Large intestine (tissue), 3 donors: ENCODE data around the gene LRRC58. TPM values are rescaled to one million over a fixed set of nuclear protein-coding genes. Genes with fewer than 3 reads are reported as not detected.
"Not testable (repeated sequence)": the region's sequence is repeated elsewhere in the genome, so short reads cannot be mapped to it uniquely, and the experiment has no call there.

Source experiments
- DNase-seq, 2 donors: peaks; one replicate each; pipeline versions ENCODE4 v3.0.0 to v3.0.0-alpha.2; 2013
- H3K27ac ChIP-seq: one replicate; pipeline ENCODE4 v1.5.1; 2013; ENCODE audit warnings: low read length
- H3K27me3 ChIP-seq: 2 replicates; pipeline ENCODE4 v1.6.1; 2013; ENCODE audit warnings: low read length; ENCODE audit not compliant: control insufficient read depth, insufficient read depth
- H3K36me3 ChIP-seq: 2 replicates; pipeline ENCODE4 v1.6.1; 2013; ENCODE audit warnings: low read length; ENCODE audit not compliant: control insufficient read depth, insufficient read depth
- H3K4me1 ChIP-seq: one replicate; pipeline ENCODE4 v1.6.1; 2013; ENCODE audit warnings: low read length; ENCODE audit not compliant: control insufficient read depth, insufficient read depth
- H3K4me3 ChIP-seq: one replicate; pipeline ENCODE4 v1.5.1; 2013; ENCODE audit warnings: low read length
- H3K9me3 ChIP-seq: one replicate; pipeline ENCODE4 v1.6.1; 2013; ENCODE audit warnings: mild to moderate bottlenecking, low read depth, low read length, moderate library complexity; ENCODE audit not compliant: control insufficient read depth
- WGBS: methylation state at CpG from one replicate; pipeline ENCODE4 v1.1.5; 2013; ENCODE audit warnings: low lambda C conversion rate; ENCODE audit not compliant: insufficient coverage; 5-methylcytosine and 5-hydroxymethylcytosine counted together
- polyA plus RNA-seq: library from polyadenylated mRNA; unstranded; fragments of 120-200 nt; gene quantifications from one replicate; pipeline ENCODE4 v1.2.1, GENCODE V29; 2013

Gene LRRC58
- polyA plus RNA-seq, 1 donor: 23.0 TPM

DNA sequence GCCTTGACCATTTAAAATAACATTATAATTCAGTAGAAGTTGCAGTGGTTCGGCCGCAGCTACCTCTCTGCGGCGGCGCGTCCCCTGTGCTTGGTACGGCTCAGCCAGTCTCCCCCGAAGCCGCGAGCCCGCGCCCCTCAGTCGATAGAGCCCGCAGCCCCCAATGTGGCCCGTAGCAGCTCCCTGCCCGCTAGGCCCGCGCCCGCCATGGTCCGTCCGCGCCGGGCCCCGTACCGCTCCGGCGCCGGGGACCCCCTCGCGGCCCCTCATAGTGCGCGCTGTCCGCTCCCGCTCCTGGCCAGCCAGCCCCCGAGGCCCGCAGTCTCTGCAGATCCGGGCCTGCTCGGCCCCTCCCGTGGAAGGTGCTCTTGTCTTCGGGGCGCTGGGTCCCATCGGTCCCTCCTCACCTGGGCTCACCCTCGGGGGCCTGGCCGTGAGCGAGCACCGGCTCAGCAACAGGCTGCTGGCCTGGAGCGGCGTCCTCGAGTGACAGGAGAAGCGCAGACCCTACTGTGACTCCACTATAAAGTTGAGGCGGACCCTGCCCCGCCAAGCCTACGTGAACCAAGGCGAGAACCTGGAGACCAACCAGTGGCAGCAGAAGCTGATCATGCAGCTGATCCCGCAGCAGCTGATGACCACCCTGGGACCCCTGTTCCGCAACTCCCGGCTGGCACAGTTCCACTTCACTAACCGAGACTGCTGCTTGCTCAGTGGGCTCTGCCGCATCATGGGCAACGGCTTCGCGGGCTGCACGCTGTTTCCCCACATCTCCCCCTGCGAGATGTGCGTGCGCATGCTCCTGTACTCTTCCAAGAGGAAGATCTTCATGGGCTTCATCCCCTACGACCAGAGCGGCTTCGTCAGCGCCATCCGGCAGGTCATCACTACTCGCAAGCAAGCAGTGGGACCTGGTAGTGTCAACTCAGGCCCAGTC is 42.4 kb downstream of the LRRC58 start:
- Histone ChIP-seq H3K9me3 (peaks cover 9% of the 10 kb centered on the region), H3K27ac (no peak overlapping the region), H3K4me1 (no peaks in the 10 kb centered on the region), H3K36me3 (no peaks in the 10 kb centered on the region), H3K4me3 (no peak overlapping the region), H3K27me3 (peaks cover 7% of the 10 kb centered on the region)
- WGBS: no CpG with 5 or more reads among the region's 72 CpGs
- DNase-seq: no peak

DNA sequence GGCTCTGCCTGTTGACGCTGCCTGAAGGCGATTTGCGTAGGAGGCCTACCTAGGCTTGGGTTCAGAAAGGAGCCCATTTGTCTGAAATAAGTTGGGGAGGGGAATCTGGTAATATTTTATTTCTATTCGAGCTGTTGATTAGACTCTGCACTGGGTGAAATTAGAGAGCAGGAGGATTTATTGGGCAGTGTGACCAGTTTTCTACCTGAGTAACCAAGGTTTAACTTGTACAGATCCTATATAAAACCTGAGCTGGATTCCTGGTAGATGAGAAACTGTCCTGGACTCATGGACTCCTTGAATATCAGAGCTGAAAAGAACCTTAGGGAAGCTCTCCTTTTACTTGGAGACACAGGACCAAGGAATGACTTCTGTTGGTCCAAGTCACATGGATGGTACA is 44.5 kb downstream of the LRRC58 start:
- no peak for DNase-seq
- Histone ChIP-seq H3K27ac (no peak overlapping the region), H3K36me3 (no peaks in the 10 kb centered on the region), H3K27me3 (peaks cover 7% of the 10 kb centered on the region), H3K9me3 (peaks cover 7% of the 10 kb centered on the region), H3K4me3 (no peak overlapping the region), H3K4me1 (no peaks in the 10 kb centered on the region)
- no CpG with 5 or more reads among the region's 4 CpGs for WGBS

DNA sequence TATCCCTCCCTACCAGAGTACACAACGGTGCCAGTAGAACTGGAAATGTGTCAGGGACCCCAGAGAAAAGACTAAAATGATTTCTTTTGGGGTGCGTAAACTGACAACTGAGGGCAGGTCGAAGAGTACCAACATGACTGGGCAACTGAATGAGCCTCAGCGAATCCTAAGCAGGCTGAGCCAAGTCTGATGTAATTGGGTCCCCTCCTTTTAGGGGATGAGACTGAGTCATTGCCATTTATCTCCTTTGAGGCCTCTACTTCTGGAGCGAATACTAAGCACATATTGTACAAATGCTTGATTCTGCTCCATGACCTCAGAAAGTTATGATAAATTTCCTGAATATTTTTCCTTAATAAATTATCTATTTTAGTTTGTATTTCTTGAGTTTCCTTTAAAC is 46.8 kb downstream of the LRRC58 start:
- WGBS: no CpG with 5 or more reads among the region's 5 CpGs
- Histone ChIP-seq H3K4me1 (no peaks in the 10 kb centered on the region), H3K9me3 (peaks cover 7% of the 10 kb centered on the region), H3K36me3 (no peaks in the 10 kb centered on the region), H3K27ac (no peak overlapping the region), H3K27me3 (peaks cover 7% of the 10 kb centered on the region), H3K4me3 (no peak overlapping the region)
- no peak for DNase-seq

GRCh38 chr3:120300971-120301370 is 48.2 kb downstream of the LRRC58 start:
- Histone ChIP-seq H3K27ac (no peak overlapping the region), H3K27me3 (peaks cover 4% of the 10 kb centered on the region), H3K4me1 (no peaks in the 10 kb centered on the region), H3K4me3 (no peak overlapping the region), H3K9me3 (no peaks in the 10 kb centered on the region), H3K36me3 (no peaks in the 10 kb centered on the region)
- 90% methylated on average over 2 of the region's 3 CpGs for WGBS
- DNase-seq: no peak

DNA sequence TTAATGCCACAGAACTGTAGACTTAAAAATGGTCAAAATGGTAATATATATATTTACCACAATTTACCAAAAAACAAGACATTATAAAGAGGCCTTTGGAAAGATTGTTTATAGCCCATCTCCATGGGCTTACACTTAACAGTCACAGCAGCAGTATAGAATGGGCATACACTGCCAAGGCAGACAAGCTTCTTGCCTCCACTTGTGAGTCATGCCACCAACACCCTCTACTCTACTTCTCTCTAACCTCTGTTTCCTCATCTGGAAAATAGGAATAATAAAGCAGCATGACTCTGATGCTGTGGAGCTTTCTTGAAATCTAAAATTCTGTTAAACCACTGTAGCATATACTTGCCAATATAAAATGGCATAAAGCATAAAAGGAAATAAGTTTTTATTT is 49.8 kb downstream of the LRRC58 start:
- DNase-seq: no peak
- Histone ChIP-seq H3K4me3 (no peak overlapping the region), H3K9me3 (no peaks in the 10 kb centered on the region), H3K4me1 (no peaks in the 10 kb centered on the region), H3K36me3 (no peaks in the 10 kb centered on the region), H3K27ac (no peak overlapping the region), H3K27me3 (peaks cover 4% of the 10 kb centered on the region)

- no peak for DNase-seq
- Histone ChIP-seq H3K36me3 (no peaks in the 10 kb centered on the region), H3K4me1 (no peaks in the 10 kb centered on the region), H3K27me3 (peaks cover 4% of the 10 kb centered on the region), H3K4me3 (no peak overlapping the region), H3K27ac (no peak overlapping the region), H3K9me3 (no peaks in the 10 kb centered on the region)
These were observed 50.2 kb downstream of the LRRC58 start for GRCh38 chr3:120298996-120299395.

DNA sequence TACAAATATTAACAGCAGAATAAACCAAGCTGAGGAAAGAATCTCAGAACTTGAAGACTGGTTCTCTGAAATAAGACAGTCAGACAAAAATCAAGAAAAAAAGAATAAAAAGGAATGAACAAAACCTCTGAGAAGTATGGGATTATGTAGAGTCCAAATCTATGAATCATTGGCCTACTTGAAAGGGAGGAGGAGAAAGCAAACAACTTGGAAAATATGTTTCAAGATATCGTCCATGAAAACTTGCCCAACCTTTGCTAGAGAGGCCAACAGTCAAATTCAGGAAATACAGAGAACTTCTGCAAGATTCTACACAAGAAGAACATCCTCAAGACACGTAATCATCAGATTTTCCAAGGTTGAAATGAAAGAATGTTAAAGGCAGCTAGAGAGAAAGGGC is 57.6 kb downstream of the LRRC58 start:
- not testable (repeated sequence) for H3K27ac ChIP-seq, H3K9me3 ChIP-seq
- WGBS: no CpG with 5 or more reads among the region's 2 CpGs

DNA sequence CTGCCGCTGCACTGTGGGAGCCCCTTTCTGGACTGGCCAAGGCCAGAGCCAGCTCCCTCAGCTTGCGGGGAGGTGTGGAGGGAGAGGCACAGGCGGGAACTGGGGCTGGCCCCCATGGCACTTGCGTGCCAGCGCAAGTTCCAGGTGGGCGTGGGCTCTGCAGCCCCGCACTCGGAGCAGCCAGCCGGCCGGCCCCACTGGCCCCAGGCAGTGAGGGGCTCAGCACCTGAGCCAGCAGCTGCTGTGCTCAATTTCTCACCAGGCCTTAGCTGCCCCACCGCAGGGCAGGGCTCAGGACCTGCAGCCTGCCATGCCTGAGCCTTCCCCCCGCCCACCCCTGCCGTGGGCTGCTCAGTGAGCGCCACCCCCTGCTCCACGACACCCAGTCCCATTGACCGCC is 59.5 kb downstream of the LRRC58 start:
- peaks cover 3% of the 10 kb centered on the region for H3K4me1 ChIP-seq
- no peak overlapping the region for H3K4me3 ChIP-seq
- no CpG with 5 or more reads among the region's 16 CpGs for WGBS
- peaks cover 27% of the 10 kb centered on the region for H3K27me3 ChIP-seq
- peaks cover 7% of the 10 kb centered on the region for H3K9me3 ChIP-seq
- no peaks in the 10 kb centered on the region for H3K36me3 ChIP-seq
- no peak overlapping the region for H3K27ac ChIP-seq
- no peak for DNase-seq

More for the DNA sequence above, 57.6 kb downstream of the LRRC58 start:
- H3K27me3 ChIP-seq: peaks cover 11% of the 10 kb centered on the region
- not testable (repeated sequence) for H3K36me3 ChIP-seq, H3K4me1 ChIP-seq, H3K4me3 ChIP-seq, DNase-seq

DNA sequence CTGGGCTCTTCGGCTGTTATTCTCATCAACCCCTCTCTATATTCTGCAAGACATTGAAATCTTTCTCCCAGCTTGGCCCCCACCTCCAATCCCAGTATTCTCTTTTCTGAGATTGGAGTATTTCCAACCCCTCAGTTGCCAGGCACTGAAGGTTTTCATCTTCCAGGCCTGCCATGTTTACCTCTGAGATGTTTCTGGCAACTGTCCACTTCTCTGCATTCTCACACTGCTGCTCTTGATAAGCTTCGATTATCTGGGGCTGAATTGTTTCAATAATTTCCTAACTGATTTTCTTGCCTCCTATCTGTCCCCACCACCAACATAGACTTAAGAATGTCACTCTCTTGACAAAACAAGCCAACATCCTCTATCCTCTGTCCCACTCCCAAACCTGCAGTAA is 62.7 kb downstream of the LRRC58 start:
- H3K9me3 ChIP-seq: peaks cover 7% of the 10 kb centered on the region
- H3K27ac ChIP-seq: no peak overlapping the region
- H3K4me1 ChIP-seq: peaks cover 3% of the 10 kb centered on the region
- WGBS: 71% methylated on average over 1 of the region's 2 CpGs
- H3K36me3 ChIP-seq: no peaks in the 10 kb centered on the region
- peaks cover 50% of the 10 kb centered on the region for H3K27me3 ChIP-seq
- no peak overlapping the region for H3K4me3 ChIP-seq
- no peak for DNase-seq

- WGBS: 50% methylated on average over 6 of the region's 15 CpGs
- no peak for DNase-seq
- Histone ChIP-seq H3K4me1 (peaks cover 3% of the 10 kb centered on the region), H3K9me3 (peaks cover 7% of the 10 kb centered on the region), H3K27me3 (peaks cover 52% of the 10 kb centered on the region), H3K36me3 (no peaks in the 10 kb centered on the region), H3K27ac (no peak overlapping the region), H3K4me3 (no peak overlapping the region)
These were observed 63.7 kb downstream of the LRRC58 start for GRCh38 chr3:120285508-120285841.
